GM19438 (cell line): ENCODE measurements around the gene REV1.
"Not testable (repeated sequence)": the region's sequence is repeated elsewhere in the genome, so short reads cannot be mapped to it uniquely, and the experiment has no call there.

Source experiments
- ATAC-seq: cut with Tn5 transposase; IDR thresholded peaks from one replicate; pipeline ENCODE4 v1.9.1; 2021; ENCODE audit warnings: low read depth; ENCODE audit not compliant: unreplicated experiment

REV1 gene

GRCh38 chr2:99373144-99373543 is 116.7 kb downstream of the REV1 start:
- no peak for ATAC-seq

GRCh38 chr2:99368854-99369253 is 121.0 kb downstream of the REV1 start:
- ATAC-seq: not testable (repeated sequence)

- ATAC-seq: no peak
Measured at GRCh38 chr2:99365661-99366060, 124.2 kb downstream of the REV1 start.

GRCh38 chr2:99356853-99357252 is 133.0 kb downstream of the REV1 start:
- no peak for ATAC-seq

- not testable (repeated sequence) for ATAC-seq
Measured at GRCh38 chr2:99354825-99355224, 135.0 kb downstream of the REV1 start.

GRCh38 chr2:99354070-99354469 is 135.7 kb downstream of the REV1 start:
- no peak for ATAC-seq
